Measurements from ENCODE around the gene ZC3H18. TPM values are rescaled to one million over a fixed set of nuclear protein-coding genes. Genes with fewer than 3 reads are reported as not detected.

ZC3H18 gene
- total RNA-seq, 1 donor from 2014 or later, result 10.5 TPM

GRCh38 chr16:88610080-88610479 lies 39.9 kb downstream of the ZC3H18 start:
- FAIRE-seq (no peak), DNase-seq (ENCODE audit: low read depth) (no peak)
- TF ChIP-seq CTCF (IDR thresholded peaks at IDR 0.05; ENCODE audit: insufficient read depth, low read length, severe bottlenecking), result peak; percentile 5
- H3K36me3 ChIP-seq (ENCODE audit: control insufficient read depth, insufficient read depth, low read length), result peaks cover 28% of the 10 kb centered on the region
- H3K27me3 ChIP-seq (ENCODE audit: control insufficient read depth, insufficient read depth, low read length), result no peaks in the 10 kb centered on the region
- H3K4me3 ChIP-seq (ENCODE audit: low read depth, low read length), result no peak overlapping the region

DNA sequence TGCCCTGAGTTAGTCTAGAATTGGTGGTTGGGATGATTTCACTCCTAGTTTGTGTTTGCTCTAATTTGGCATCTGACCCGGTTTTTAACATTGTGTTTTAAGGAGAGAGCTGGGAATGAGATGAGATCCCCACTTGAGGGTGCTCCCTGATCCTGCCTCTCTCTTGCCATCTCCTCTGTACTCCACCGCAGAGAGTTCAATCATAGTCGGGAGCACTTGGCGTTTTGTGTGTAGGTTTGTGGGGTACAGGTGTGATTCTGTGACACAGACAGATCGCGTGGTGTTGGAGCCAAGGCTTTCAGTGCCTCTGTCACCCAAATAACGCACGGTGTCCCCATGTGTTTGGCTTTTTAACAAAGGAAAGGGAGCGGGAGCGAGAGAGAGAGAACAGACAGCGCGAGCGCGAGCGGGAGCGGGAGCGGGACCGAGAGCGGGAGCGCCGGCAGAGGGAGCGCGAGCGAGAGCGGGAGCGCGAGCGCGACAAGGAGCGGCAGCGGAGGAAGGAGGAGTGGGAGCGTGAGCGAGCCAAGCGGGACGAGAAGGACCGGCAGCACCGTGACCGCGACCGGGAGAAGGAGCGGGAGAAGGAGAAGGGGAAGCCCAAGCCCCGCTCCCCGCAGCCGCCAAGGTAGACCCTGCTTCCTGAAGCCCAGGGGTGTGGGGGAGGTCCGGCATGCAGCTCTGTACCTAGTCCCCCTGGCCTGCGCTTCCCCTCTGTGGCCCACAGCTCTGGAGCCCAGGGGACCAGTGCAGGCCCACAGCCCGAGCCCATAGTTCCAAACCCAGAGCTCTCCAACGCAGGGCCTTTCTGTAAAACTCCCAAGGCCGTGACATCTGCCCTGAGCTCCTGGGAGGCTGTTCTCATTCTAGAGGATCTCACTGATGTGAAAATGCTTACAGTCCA lies 41.0 kb downstream of the ZC3H18 start:
- no peak for TF ChIP-seq CTCF (IDR thresholded peaks at IDR 0.05; ENCODE audit: insufficient read depth, low read length, severe bottlenecking)
- Histone ChIP-seq H3K36me3 (ENCODE audit: control insufficient read depth, insufficient read depth, low read length) (peaks cover 23% of the 10 kb centered on the region), H3K4me3 (ENCODE audit: low read depth, low read length) (no peak overlapping the region), H3K27me3 (ENCODE audit: control insufficient read depth, insufficient read depth, low read length) (no peaks in the 10 kb centered on the region)
- DNase-seq (ENCODE audit: low read depth), result no peak
- no peak for FAIRE-seq

DNA sequence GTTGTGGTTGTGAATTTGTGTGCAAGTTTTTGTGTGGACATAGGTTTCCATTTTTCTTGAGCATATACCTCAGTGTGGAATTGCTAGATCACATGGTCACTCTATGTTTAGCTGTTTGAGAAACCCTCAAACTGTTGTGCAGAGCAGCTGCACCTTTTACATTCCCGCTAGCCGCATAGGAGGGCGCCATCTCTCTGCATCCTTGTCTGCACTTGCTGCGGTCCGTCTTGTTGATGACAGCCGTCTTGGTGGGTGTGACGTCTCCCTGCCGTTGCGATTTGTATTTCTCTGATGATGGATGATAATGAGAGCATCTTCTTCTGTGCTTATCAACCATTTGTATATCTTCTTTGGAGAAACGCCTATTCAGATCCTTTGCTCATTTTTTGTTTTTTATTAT lies 43.1 kb downstream of the ZC3H18 start:
- no peak for DNase-seq (ENCODE audit: low read depth)
- H3K36me3 ChIP-seq (ENCODE audit: control insufficient read depth, insufficient read depth, low read length), result peaks cover 29% of the 10 kb centered on the region
- no peaks in the 10 kb centered on the region for H3K27me3 ChIP-seq (ENCODE audit: control insufficient read depth, insufficient read depth, low read length)
- H3K4me3 ChIP-seq (ENCODE audit: low read depth, low read length), result no peak overlapping the region
- TF ChIP-seq CTCF (IDR thresholded peaks at IDR 0.05; ENCODE audit: insufficient read depth, low read length, severe bottlenecking), result no peak
- no peak for FAIRE-seq

DNA sequence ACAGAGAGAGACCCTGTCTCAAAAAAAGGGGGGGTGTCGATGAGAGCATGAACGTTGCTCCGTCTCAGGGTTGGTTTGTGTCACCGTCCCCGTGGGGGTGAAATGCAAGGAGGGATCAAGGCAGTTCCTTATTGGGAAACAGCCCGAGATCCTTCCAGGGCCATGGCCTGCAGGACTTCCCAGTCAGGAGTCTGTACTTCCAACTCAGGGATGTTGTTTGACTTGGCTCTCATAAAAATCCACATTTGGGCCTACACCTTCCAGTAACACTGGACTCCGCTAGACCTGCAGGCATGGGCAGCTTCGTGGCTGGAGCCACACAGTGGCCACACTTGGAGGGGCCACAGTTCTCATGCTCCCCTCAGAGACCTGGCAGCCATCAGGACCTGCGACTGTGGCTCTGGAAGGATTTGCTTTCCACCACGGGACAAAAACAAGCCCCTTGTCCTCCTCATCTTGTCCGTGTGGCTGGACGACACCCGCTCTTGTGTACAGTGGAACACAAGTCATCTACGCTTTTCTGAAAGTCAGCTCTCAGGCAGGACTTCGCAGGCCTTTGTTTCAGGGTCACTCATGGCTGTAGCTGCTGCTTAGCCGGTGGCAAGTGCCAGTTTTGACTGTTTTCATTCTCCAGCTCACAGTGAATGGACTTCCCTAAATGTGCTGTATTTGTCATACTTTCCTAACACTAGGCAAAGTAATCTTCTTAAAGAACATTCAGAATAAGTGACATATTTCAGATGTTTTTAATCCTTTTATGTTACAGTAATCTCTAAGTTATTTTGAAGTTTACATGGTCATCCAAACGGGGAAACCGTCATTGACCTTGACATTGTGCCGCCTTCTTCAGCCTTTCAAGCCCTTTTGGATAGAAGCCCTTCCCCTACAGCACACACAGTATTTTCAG lies 44.0 kb downstream of the ZC3H18 start:
- Histone ChIP-seq H3K4me3 (ENCODE audit: low read depth, low read length) (no peak overlapping the region), H3K27me3 (ENCODE audit: control insufficient read depth, insufficient read depth, low read length) (no peaks in the 10 kb centered on the region), H3K36me3 (ENCODE audit: control insufficient read depth, insufficient read depth, low read length) (peaks cover 30% of the 10 kb centered on the region)
- no peak for TF ChIP-seq CTCF (IDR thresholded peaks at IDR 0.05; ENCODE audit: insufficient read depth, low read length, severe bottlenecking)
- FAIRE-seq, result no peak
- no peak for DNase-seq (ENCODE audit: low read depth)

DNA sequence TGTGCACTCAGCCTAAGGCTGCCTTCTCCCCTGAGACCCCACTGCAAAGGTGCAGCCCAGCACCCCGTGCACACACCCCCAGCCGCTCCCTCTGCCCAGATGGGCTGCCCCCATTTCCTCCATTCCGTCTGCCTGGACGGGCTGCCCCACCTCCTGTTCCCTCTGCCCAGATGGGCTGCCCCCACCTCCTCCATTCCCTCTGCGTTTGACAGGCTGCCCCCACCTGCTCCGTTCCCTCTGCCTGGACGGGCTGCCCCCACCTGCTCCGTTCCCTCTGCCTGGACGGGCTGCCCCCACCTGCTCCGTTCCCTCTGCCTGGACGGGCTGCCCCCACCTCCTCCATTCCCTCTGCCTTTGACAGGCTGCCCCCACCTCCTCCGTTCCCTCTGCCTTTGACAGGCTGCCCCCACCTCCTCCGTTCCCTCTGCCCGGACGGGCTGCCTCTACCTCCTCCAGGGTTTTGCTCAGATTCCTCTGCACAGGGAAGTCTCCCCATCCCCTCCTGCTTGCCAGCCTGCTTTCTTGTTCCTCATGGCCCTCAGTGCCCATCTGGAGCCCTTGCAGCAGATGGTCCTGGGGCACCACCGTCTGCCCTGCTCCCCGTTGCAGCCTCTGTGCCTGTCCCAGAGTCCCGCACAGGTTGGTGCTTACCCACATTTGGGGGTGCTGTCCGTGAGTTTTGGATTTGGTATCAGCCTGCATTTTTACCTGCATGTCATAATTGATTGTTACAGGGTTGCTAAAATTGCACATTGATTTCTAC lies 44.8 kb downstream of the ZC3H18 start:
- Histone ChIP-seq H3K4me3 (ENCODE audit: low read depth, low read length) (no peak overlapping the region), H3K27me3 (ENCODE audit: control insufficient read depth, insufficient read depth, low read length) (no peaks in the 10 kb centered on the region), H3K36me3 (ENCODE audit: control insufficient read depth, insufficient read depth, low read length) (peaks cover 32% of the 10 kb centered on the region)
- DNase-seq (ENCODE audit: low read depth), result no peak
- no peak for TF ChIP-seq CTCF (IDR thresholded peaks at IDR 0.05; ENCODE audit: insufficient read depth, low read length, severe bottlenecking)
- no peak for FAIRE-seq
